Esophagus squamous epithelium (tissue), 5 donors: Measurements from ENCODE around the gene GINS1. TPM values are rescaled to one million over a fixed set of nuclear protein-coding genes. Genes with fewer than 3 reads are reported as not detected.
"Not testable (repeated sequence)": the region's sequence is repeated elsewhere in the genome, so short reads cannot be mapped to it uniquely, and the experiment has no call there.

Source experiments
- DNase-seq: peaks from one replicate; lab custom pipeline; 2025; lab: John Stamatoyannopoulos, UW
- H3K27ac ChIP-seq, 4 donors: fragments of 200-600 bp; sonication (generic); one replicate each; pipeline ENCODE4 v1.5.1; 2016 to 2019; ENCODE audit warnings: mild to moderate bottlenecking in 1 of 4
- H3K27me3 ChIP-seq, 4 donors: fragments of 200-600 bp; sonication (generic); 1 replicate in 3 of 4; 2 replicates in 1 of 4; pipeline versions ENCODE4 v1.5.1 to v1.6.0; 2017 to 2021; ENCODE audit warnings: antibody characterized with exemption in 1 of 4
- H3K36me3 ChIP-seq, 3 donors: fragments of 200-600 bp; sonication (generic); one replicate each; pipeline ENCODE4 v1.5.1; 2016 to 2019
- H3K4me1 ChIP-seq, 3 donors: fragments of 200-600 bp; sonication (generic); one replicate each; pipeline ENCODE4 v1.5.1; 2017 to 2019
- H3K4me3 ChIP-seq, 4 donors: fragments of 200-600 bp; sonication (generic); 1 replicate in 3 of 4; 2 replicates in 1 of 4; pipeline ENCODE4 v1.5.1; 2016 to 2019; ENCODE audit warnings: mild to moderate bottlenecking in 2 of 4, moderate library complexity in 1 of 4
- H3K9me3 ChIP-seq, 3 donors: fragments of 200-600 bp; sonication (generic); one replicate each; pipeline ENCODE4 v1.5.1; 2016 to 2019
- CTCF ChIP-seq, 6 experiments: fragments of 450-650 bp in 4 of 6; fragments of 200-600 bp in 2 of 6; sonication (generic) in 2 of 6; IDR thresholded peaks; one replicate each; pipeline ENCODE4 v1.5.1; 2016 to 2019; ENCODE audit warnings: antibody characterized with exemption in 6 of 6, mild to moderate bottlenecking in 4 of 6, moderate library complexity in 4 of 6
- POLR2A ChIP-seq, 4 donors: fragments of 450-650 bp; IDR thresholded peaks; one replicate each; pipeline ENCODE4 v1.6.1; 2017; ENCODE audit warnings: antibody characterized with exemption in 4 of 4, mild to moderate bottlenecking in 4 of 4, moderate library complexity in 3 of 4
- WGBS, 2 donors: methylation state at CpG; one replicate each; pipeline ENCODE4 v1.1.5; 2018; 5-methylcytosine and 5-hydroxymethylcytosine counted together
- intact Hi-C: fragments of 100-400 bp; cut with DNase I; formaldehyde crosslinking; loops from one replicate; pipeline ENCODE4 v1.15.0; 2022
- total RNA-seq, 4 donors: library from RNA; depleted of rRNA; stranded (reverse); fragments of >200 nt; gene quantifications; one replicate each; pipeline ENCODE4 v1.1.0, GENCODE V29; 2016
- donor health status: DM: yes; HTN: yes; CAD: no.

GINS1 gene
- total RNA-seq, 4 donors from 2014 or later: 3.4 to 12.9 (median 6.4) TPM

GRCh38 chr20:25471020-25471419, 63.5 kb downstream of the GINS1 start:
- H3K27ac ChIP-seq: no peak overlapping the region
- no peaks in the 10 kb centered on the region for H3K27me3 ChIP-seq
- H3K4me3 ChIP-seq: no peak overlapping the region
- H3K36me3 ChIP-seq: peaks cover 0 to 61% (median 3%) of the 10 kb centered on the region in 3 donors
- intact Hi-C loops: no loop called here
- H3K9me3 ChIP-seq: no peaks in the 10 kb centered on the region
- no peak for TF ChIP-seq POLR2A (IDR thresholded peaks at IDR 0.05)
- no peak for TF ChIP-seq CTCF (IDR thresholded peaks at IDR 0.05)
- no peaks in the 10 kb centered on the region for H3K4me1 ChIP-seq
- DNase-seq: no peak
- WGBS, 2 donors: 92 to 96% methylated on average over 7 of the region's 7 CpGs

- peaks cover 0 to 61% (median 0%) of the 10 kb centered on the region in 3 donors for H3K36me3 ChIP-seq
- H3K27ac ChIP-seq, intact Hi-C loops, H3K9me3 ChIP-seq, H3K4me1 ChIP-seq, H3K27me3 ChIP-seq, H3K4me3 ChIP-seq, DNase-seq: not testable (repeated sequence)
- 100% methylated on average over 1 to 2 of the region's 2 CpGs for WGBS, 2 donors
Measured at GRCh38 chr20:25473297-25473696, 65.8 kb downstream of the GINS1 start.

GRCh38 chr20:25476106-25477013, 68.9 kb downstream of the GINS1 start:
- DNase-seq: no peak
- 92 to 93% methylated on average over 21 to 32 of the region's 52 CpGs for WGBS, 2 donors
- Histone ChIP-seq H3K4me1 (peaks cover 9 to 35% (median 20%) of the 10 kb centered on the region in 3 donors), H3K27ac (no peak overlapping the region), H3K36me3 (peaks cover 0 to 64% (median 0%) of the 10 kb centered on the region in 3 donors), H3K9me3 (no peaks in the 10 kb centered on the region), H3K4me3 (no peak overlapping the region), H3K27me3 (no peaks in the 10 kb centered on the region)
- intact Hi-C loops: no loop called here
- no peak for TF ChIP-seq POLR2A (IDR thresholded peaks at IDR 0.05)
- no peak for TF ChIP-seq CTCF (IDR thresholded peaks at IDR 0.05)

- Histone ChIP-seq H3K4me3 (no peak overlapping the region), H3K27me3 (no peaks in the 10 kb centered on the region), H3K36me3 (peaks cover 0 to 70% (median 0%) of the 10 kb centered on the region in 3 donors), H3K27ac (no peak overlapping the region), H3K4me1 (peaks cover 14 to 44% (median 25%) of the 10 kb centered on the region in 3 donors), H3K9me3 (no peaks in the 10 kb centered on the region)
- intact Hi-C loops: no loop called here
- no peak for DNase-seq
- no peak for TF ChIP-seq POLR2A (IDR thresholded peaks at IDR 0.05)
- no peak for TF ChIP-seq CTCF (IDR thresholded peaks at IDR 0.05)
- WGBS, 2 donors: 87 to 94% methylated on average over 20 to 22 of the region's 28 CpGs
Measured at GRCh38 chr20:25477014-25477882, 69.8 kb downstream of the GINS1 start.

- Histone ChIP-seq H3K27me3 (no peaks in the 10 kb centered on the region), H3K4me1 (peaks cover 14 to 59% (median 31%) of the 10 kb centered on the region in 3 donors), H3K27ac (peak overlapping the region in 1 of 4 donors; percentile 39), H3K9me3 (no peaks in the 10 kb centered on the region), H3K4me3 (no peak overlapping the region), H3K36me3 (peaks cover 0 to 61% (median 0%) of the 10 kb centered on the region in 3 donors)
- intact Hi-C loops: no loop called here
- no peak for DNase-seq
- 40 to 68% methylated on average over 13 to 18 of the region's 24 CpGs for WGBS, 2 donors
- TF ChIP-seq POLR2A (IDR thresholded peaks at IDR 0.05) (no peak), CTCF (IDR thresholded peaks at IDR 0.05) (no peak)
Measured at GRCh38 chr20:25478889-25479568, 71.6 kb downstream of the GINS1 start.
